GM21737 (cell line): ENCODE results near the gene KCNMA1.

Experiments used
- ATAC-seq: cut with Tn5 transposase; IDR thresholded peaks from one replicate; pipeline ENCODE4 v1.9.1; 2021; ENCODE audit warnings: mild to moderate bottlenecking, moderate library complexity; ENCODE audit not compliant: unreplicated experiment

KCNMA1 gene

DNA sequence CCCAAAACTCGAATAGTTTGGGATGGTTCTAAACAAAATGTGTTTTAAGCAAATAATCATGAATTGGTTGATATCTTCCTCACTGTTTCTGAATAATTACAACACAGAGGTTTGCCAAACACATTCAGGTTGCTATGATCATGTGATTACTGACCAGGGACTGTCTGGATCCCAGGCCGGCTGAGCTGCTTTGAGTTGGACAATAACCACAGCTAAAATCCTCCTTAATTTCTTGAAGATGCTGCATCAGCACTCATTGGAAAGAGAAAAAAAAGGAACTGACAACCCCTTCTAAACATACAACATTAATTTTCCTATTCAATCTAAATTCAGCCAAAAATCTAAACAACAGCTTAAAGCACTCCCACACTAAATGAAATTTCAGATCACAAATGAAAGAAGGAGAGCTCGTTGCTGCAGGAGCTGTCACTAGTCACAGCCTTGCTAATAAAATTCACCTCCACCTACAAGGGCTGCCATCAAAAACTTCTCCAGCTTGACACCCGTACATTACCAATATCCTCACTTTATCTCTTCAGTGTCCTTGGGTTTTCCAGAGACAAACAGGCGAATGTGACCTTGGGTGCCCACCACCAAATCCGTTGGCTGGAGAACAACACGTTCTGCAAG is 560.2 kb downstream of the KCNMA1 start:
- no peak for ATAC-seq

GRCh38 chr10:77075926-77076325 is 561.7 kb downstream of the KCNMA1 start:
- no peak for ATAC-seq

DNA sequence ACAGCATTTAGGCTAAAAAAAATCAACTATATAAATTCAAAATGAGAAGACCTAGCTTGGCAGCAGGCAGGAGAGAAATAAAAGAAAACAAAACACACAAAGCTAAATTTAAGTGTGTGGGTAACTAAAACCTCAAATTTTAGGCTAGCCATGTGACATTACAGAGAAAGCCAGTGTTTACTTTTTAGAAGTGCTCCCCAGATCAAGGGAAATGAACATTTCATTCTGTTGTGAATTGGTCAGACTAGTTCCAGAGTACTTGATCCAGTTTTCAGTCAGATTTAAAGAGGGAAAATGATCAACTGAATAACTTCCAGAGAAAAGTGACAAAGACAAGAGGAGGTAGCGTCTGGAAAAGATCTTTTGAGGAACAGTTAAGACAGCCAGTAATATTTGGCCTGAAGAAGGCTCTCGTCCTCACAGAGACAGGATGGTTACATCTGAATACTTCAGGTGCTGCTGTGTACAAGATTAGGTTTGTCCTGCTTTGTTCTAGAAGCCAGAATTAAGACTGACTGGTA is 563.4 kb downstream of the KCNMA1 start:
- no peak for ATAC-seq

DNA sequence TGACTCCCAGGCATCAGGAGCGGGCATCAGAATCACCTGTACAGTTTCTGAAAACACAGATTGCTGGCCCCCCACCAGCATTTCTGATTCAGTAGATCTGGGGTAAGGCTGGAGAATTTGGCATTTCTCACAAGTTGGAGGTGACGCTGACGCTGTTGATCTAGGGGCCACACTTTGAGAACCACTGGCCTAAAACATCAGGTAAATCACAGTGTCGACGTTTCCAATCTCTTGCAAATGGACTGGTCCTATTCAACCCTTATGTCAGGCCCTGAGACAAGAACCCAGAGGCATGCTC is 564.0 kb downstream of the KCNMA1 start:
- no peak for ATAC-seq

- ATAC-seq, result no peak
These were observed 564.6 kb downstream of the KCNMA1 start for GRCh38 chr10:77072836-77073662.

GRCh38 chr10:77072361-77072835 is 565.2 kb downstream of the KCNMA1 start:
- no peak for ATAC-seq

GRCh38 chr10:77071956-77072355 is 565.7 kb downstream of the KCNMA1 start:
- ATAC-seq, result no peak

- ATAC-seq, result no peak
These were observed 566.6 kb downstream of the KCNMA1 start for GRCh38 chr10:77071001-77071511.

GRCh38 chr10:77070346-77070745 is 567.3 kb downstream of the KCNMA1 start:
- no peak for ATAC-seq

DNA sequence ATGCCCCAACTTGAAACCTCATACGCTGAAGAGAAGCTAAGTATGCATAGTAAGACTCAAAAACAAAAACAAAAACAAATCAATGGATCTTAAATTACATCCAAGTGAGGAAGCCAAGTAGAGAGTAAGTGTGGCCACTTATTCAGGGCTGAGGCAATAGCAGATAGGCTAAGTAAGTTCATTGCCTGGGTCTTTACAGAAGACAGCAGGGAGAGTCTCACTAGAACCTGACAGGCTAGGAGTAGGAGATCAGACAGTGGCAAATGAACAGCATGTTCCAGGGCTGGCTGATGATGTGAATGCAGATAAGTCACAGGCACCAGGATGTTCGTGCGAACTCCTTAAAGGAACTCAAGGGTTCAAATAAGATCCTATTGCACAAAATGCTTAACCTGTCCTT is 568.6 kb downstream of the KCNMA1 start:
- no peak for ATAC-seq

DNA sequence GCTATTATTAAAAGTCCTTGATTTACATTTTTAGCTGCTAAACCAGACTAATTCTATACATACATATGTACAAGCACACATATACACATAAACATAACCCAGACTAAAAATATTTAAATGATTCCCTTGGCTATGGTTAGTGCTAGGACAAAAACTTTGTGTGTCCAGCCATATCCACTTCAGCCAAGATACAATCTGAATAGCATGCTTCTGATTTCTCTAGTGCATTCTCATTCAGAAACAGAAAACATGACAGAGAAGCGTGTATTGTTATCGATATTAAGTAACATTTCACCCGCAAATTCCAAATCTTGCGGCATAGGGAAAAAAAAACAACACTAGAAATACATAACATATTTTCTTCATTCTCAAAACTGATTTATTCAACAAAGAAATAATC is 569.3 kb downstream of the KCNMA1 start:
- ATAC-seq, result no peak

DNA sequence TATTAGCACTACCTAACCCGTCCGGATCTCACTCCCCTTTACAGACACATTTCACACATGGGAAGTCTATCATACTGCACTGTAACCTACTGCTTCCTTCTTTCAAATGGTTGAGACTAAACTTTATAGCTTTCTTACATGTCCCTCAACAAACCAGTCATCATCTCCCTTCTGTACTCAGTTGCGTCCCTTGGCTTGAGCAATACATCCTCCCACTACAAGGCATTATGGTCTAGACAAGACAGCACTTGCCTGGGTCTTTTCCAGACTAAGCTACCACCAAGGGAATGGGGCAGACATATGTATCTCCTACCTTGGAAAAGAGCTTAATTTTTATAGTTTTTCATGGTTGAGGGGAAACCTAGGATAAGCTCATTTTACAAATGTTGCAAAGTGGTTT is 575.2 kb downstream of the KCNMA1 start:
- ATAC-seq, result no peak

GRCh38 chr10:77060913-77061312 is 576.7 kb downstream of the KCNMA1 start:
- no peak for ATAC-seq

- no peak for ATAC-seq
These were observed 581.0 kb downstream of the KCNMA1 start for GRCh38 chr10:77056650-77057049.

- no peak for ATAC-seq
These were observed 585.0 kb downstream of the KCNMA1 start for GRCh38 chr10:77052593-77052992.

DNA sequence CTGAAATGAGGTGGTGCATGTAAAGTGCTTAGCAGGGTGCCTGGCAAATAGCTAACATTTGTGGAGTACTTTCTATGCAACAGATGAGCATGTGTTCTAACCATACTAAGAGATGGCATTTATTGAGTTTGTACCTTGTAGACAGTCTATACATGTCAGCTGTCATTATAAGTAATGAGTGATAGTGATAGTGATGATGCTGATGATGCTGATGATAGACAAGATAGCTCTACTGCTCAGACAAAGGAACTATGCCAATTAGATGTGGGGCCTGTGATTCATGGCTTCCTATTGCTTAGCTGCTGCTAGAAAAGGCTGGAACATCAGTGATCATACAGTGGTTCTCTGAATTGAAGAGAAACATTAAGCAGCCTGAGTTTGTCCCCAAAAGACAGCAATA is 585.8 kb downstream of the KCNMA1 start:
- ATAC-seq, result no peak

GRCh38 chr10:77049896-77050295 is 587.7 kb downstream of the KCNMA1 start:
- no peak for ATAC-seq

- ATAC-seq, result no peak
These were observed 588.5 kb downstream of the KCNMA1 start for GRCh38 chr10:77049146-77049545.

GRCh38 chr10:77045085-77045484 is 592.5 kb downstream of the KCNMA1 start:
- ATAC-seq, result no peak

- ATAC-seq, result no peak
These were observed 594.2 kb downstream of the KCNMA1 start for GRCh38 chr10:77043420-77043763.

- ATAC-seq, result no peak
These were observed 594.7 kb downstream of the KCNMA1 start for GRCh38 chr10:77042706-77043419.
